Hepatocyte (in vitro differentiated cells): ENCODE measurements around the gene PRDM16. TPM values are rescaled to one million over a fixed set of nuclear protein-coding genes. Genes with fewer than 3 reads are reported as not detected.

ENCODE experiments used
- DNase-seq: peaks from one replicate; pipeline ENCODE4 v3.0.0-alpha.2; 2016; ENCODE audit warnings: low spot score
- H2AFZ ChIP-seq: fragments of 200-600 bp; sonication (generic); 2 replicates; pipeline ENCODE4 v1.6.0; 2016; ENCODE audit warnings: antibody characterized with exemption, mild to moderate bottlenecking
- H3K27ac ChIP-seq: fragments of 200-600 bp; sonication (generic); 2 replicates; pipeline ENCODE4 v1.5.1; 2016; ENCODE audit warnings: mild to moderate bottlenecking
- H3K27me3 ChIP-seq: fragments of 200-600 bp; sonication (generic); 2 replicates; pipeline ENCODE4 v1.6.1; 2016
- H3K36me3 ChIP-seq: fragments of 200-600 bp; sonication (generic); replicated peaks from 2 replicates; pipeline ENCODE4 v1.5.1; 2016; ENCODE audit warnings: low read depth; ENCODE audit not compliant: insufficient read depth
- H3K4me1 ChIP-seq: fragments of 200-600 bp; sonication (generic); 2 replicates; pipeline ENCODE4 v1.5.1; 2016; ENCODE audit warnings: mild to moderate bottlenecking, moderate library complexity; ENCODE audit not compliant: insufficient read depth
- H3K4me2 ChIP-seq: fragments of 200-600 bp; sonication (generic); 2 replicates; pipeline ENCODE4 v1.6.0; 2016
- H3K4me3 ChIP-seq: fragments of 200-600 bp; sonication (generic); 2 replicates; pipeline ENCODE4 v1.5.1; 2016; ENCODE audit warnings: mild to moderate bottlenecking
- H3K79me2 ChIP-seq: fragments of 200-600 bp; sonication (generic); 2 replicates; pipeline ENCODE4 v1.6.0; 2017; ENCODE audit warnings: mild to moderate bottlenecking
- H3K9me2 ChIP-seq: fragments of 200-600 bp; sonication (generic); replicated peaks from 2 replicates; pipeline ENCODE4 v1.6.0; 2017; ENCODE audit warnings: mild to moderate bottlenecking; ENCODE audit not compliant: insufficient read depth
- H3K9me3 ChIP-seq: fragments of 200-600 bp; sonication (generic); 2 replicates; pipeline ENCODE4 v1.5.1; 2016; ENCODE audit warnings: low read depth, mild to moderate bottlenecking
- H4K20me1 ChIP-seq: fragments of 200-600 bp; sonication (generic); 2 replicates; pipeline ENCODE4 v1.6.0; 2016; ENCODE audit warnings: mild to moderate bottlenecking; ENCODE audit not compliant: insufficient read depth, poor library complexity, severe bottlenecking
- EZH2 ChIP-seq: fragments of 200-600 bp; sonication (generic); IDR thresholded peaks from 2 replicates; pipeline ENCODE4 v1.6.1; 2016; ENCODE audit warnings: antibody characterized with exemption, mild to moderate bottlenecking, borderline replicate concordance
- EZH2phosphoT487 ChIP-seq: fragments of 200-600 bp; sonication (generic); IDR thresholded peaks from one replicate; pipeline ENCODE4 v1.6.1; 2018; ENCODE audit warnings: antibody characterized with exemption, mild to moderate bottlenecking, low read depth, moderate library complexity; ENCODE audit not compliant: unreplicated experiment, severe bottlenecking
- WGBS: methylation state at CpG from one replicate; pipeline ENCODE4 v1.1.6; 2016; ENCODE audit warnings: low lambda C conversion rate; ENCODE audit errors: missing lambda C conversion rate; 5-methylcytosine and 5-hydroxymethylcytosine counted together
- polyA plus RNA-seq: library from polyadenylated mRNA; unstranded; fragments of >200 nt; fragmentation: Nextera tagmentation; extraction: Ambion mirVana; gene quantifications from 2 replicates; pipeline ENCODE4 v1.2.1, GENCODE V29; 2016
- total RNA-seq: library from RNA; depleted of rRNA; stranded (reverse); fragments of >200 nt; gene quantifications from 2 replicates; pipeline ENCODE4 v1.2.3, GENCODE V29; 2014
- TF ChIP-seq, protein P1 (sequence below): fragments of 200-600 bp; sonication (generic); IDR thresholded peaks from 2 replicates; pipeline ENCODE4 v1.5.1; 2016; ENCODE audit warnings: antibody characterized with exemption, mild to moderate bottlenecking; ENCODE audit not compliant: poor library complexity

The PRDM16 gene
- total and polyA plus RNA-seq, 2 experiments from 2014 or later, result 8.1 to 9.9 TPM

DNA sequence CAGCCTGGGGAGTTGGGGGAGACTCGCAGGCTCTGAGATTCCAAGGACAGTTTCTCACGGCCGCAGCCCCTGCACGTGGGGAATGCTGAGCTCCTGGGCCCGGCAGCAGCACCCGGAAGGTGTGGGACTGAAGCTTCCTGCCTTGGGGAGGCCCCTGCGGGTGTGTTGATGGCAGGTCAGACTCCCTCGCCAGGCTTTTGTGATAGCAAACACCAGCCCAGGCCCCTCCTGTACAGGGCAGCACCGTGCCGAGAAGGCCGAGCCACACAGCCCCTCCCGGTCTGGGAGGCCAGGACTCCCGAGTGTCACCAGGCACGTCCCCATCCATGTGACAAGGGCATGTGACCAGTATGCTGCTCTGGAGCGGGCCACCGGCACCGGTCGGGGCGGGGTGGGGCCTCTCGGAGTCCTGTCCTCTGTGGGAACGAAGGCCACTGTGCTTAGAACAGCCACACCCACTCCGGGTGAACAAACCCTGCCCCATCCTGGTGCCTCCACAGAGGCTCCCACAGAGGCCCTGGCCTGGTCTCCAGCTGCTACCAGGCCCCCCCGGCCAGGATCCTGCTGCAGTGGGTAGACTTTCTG is 354.3 kb downstream of the PRDM16 start:
- no peaks in the 10 kb centered on the region for H3K79me2 ChIP-seq
- peak overlapping the region; percentile 92 for H3K27ac ChIP-seq
- H3K9me3 ChIP-seq, result no peaks in the 10 kb centered on the region
- H2AFZ ChIP-seq, result no peak overlapping the region
- H3K4me3 ChIP-seq, result no peak overlapping the region
- H3K4me2 ChIP-seq, result no peak overlapping the region
- peak; percentile 91 for DNase-seq
- WGBS, result 58% methylated on average over 23 of the region's 23 CpGs
- no peaks in the 10 kb centered on the region for H3K27me3 ChIP-seq
- H3K4me1 ChIP-seq, result peaks cover 17% of the 10 kb centered on the region
- no peaks in the 10 kb centered on the region for H3K9me2 ChIP-seq
- no peak for TF ChIP-seq EZH2phosphoT487
- TF ChIP-seq EZH2, result no peak
- TF ChIP-seq, protein P1, sequence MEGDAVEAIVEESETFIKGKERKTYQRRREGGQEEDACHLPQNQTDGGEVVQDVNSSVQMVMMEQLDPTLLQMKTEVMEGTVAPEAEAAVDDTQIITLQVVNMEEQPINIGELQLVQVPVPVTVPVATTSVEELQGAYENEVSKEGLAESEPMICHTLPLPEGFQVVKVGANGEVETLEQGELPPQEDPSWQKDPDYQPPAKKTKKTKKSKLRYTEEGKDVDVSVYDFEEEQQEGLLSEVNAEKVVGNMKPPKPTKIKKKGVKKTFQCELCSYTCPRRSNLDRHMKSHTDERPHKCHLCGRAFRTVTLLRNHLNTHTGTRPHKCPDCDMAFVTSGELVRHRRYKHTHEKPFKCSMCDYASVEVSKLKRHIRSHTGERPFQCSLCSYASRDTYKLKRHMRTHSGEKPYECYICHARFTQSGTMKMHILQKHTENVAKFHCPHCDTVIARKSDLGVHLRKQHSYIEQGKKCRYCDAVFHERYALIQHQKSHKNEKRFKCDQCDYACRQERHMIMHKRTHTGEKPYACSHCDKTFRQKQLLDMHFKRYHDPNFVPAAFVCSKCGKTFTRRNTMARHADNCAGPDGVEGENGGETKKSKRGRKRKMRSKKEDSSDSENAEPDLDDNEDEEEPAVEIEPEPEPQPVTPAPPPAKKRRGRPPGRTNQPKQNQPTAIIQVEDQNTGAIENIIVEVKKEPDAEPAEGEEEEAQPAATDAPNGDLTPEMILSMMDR, result no peak
- no peaks in the 10 kb centered on the region for H4K20me1 ChIP-seq
- no peaks in the 10 kb centered on the region for H3K36me3 ChIP-seq

DNA sequence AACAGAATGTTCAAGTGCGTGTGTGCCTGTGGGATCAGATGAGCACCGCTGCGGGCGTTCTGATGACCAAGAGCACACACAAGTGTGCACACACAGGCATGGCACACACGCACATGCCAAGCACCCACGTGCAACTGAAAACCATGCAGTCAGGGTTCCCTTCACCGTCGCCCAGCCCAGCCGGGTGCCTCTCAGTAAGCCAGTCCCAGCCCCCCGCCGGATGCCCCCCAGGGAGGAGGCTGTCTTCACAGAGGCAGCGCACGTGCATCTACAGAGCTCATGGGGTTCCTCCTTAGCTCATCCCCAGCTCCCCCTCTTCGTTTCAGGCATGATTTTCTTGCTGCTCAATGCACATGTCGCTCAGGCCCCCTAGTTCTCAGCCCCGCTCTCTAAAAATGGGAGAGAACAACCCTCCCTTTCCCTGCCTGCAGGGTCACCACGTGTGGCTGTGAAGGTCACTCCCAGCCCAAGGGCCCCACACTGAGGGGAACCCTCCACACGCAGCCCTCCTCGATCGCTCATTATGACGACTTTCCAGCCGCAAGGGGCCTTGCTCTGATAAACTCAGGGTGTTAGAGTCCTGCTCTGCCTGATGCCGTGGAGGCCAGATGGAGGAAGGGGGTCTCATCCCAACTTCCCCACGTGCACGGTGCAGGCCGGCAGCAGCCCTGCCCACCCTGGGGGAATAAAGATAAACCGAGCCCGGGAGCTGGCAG is 355.1 kb downstream of the PRDM16 start:
- DNase-seq, result no peak

DNA sequence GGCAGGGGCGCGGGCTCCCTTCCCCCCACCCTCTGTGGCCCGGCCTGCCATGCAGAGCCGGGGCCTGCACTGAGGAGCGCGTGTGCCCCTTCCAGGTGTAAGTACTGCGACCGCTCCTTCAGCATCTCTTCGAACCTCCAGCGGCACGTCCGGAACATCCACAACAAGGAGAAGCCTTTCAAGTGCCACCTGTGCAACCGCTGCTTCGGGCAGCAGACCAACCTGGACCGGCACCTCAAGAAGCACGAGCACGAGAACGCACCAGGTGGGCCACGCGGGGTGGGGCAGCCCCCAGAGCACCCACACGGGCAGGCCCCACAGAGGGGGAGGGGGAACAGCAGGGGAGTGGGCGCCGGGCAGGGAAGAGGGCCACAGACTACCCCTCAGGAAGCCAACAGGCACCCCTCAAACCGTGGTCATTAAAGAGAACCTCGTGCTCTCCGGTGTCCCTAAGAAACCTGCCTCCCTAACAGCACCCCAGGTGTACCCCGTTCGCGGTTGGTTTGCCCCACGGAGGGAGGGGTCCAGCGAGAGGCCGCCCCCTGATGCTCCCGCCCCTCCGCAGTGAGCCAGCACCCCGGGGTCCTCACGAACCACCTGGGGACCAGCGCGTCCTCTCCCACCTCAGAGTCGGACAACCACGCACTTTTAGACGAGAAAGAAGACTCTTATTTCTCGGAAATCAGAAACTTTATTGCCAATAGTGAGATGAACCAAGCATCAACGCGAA is 356.6 kb downstream of the PRDM16 start:
- no peak overlapping the region for H3K27ac ChIP-seq
- H4K20me1 ChIP-seq, result no peaks in the 10 kb centered on the region
- H3K9me2 ChIP-seq, result no peaks in the 10 kb centered on the region
- H3K36me3 ChIP-seq, result no peaks in the 10 kb centered on the region
- no peaks in the 10 kb centered on the region for H3K27me3 ChIP-seq
- H3K4me1 ChIP-seq, result peaks cover 17% of the 10 kb centered on the region
- no peak overlapping the region for H3K4me2 ChIP-seq
- WGBS, result 95% methylated on average over 31 of the region's 44 CpGs
- TF ChIP-seq, protein P1, result no peak
- no peak for TF ChIP-seq EZH2phosphoT487
- H2AFZ ChIP-seq, result no peak overlapping the region
- H3K9me3 ChIP-seq, result no peaks in the 10 kb centered on the region
- no peak for DNase-seq
- H3K4me3 ChIP-seq, result no peak overlapping the region
- H3K79me2 ChIP-seq, result no peaks in the 10 kb centered on the region

More for the DNA sequence above, 355.1 kb downstream of the PRDM16 start:
- H3K9me3 ChIP-seq, result no peaks in the 10 kb centered on the region
- TF ChIP-seq EZH2, result no peak
- TF ChIP-seq EZH2phosphoT487, result no peak
- TF ChIP-seq, protein P1, result no peak
- no peaks in the 10 kb centered on the region for H3K27me3 ChIP-seq
- H3K9me2 ChIP-seq, result no peaks in the 10 kb centered on the region
- H3K4me2 ChIP-seq, result no peak overlapping the region
- no peaks in the 10 kb centered on the region for H4K20me1 ChIP-seq
- H3K4me3 ChIP-seq, result no peak overlapping the region
- H3K36me3 ChIP-seq, result no peaks in the 10 kb centered on the region
- no peak overlapping the region for H2AFZ ChIP-seq
- H3K4me1 ChIP-seq, result peaks cover 17% of the 10 kb centered on the region
- H3K27ac ChIP-seq, result peak overlapping the region; percentile 84
- no peaks in the 10 kb centered on the region for H3K79me2 ChIP-seq
- 76% methylated on average over 25 of the region's 28 CpGs for WGBS
